NCI-H345 treated with DMSO at 0.1 percent for 48 hours (cell line): Measurements from ENCODE around the gene NPTN.
A peak's percentile ranks its signal among the peaks of the same experiment; 100 is the strongest.
"Not testable (repeated sequence)": the region's sequence is repeated elsewhere in the genome, so short reads cannot be mapped to it uniquely, and the experiment has no call there.

ENCODE experiments used
- DNase-seq: peaks from one replicate; lab custom pipeline; 2025; ENCODE audit not compliant: unreplicated experiment; lab: John Stamatoyannopoulos, UW

Gene NPTN

DNA sequence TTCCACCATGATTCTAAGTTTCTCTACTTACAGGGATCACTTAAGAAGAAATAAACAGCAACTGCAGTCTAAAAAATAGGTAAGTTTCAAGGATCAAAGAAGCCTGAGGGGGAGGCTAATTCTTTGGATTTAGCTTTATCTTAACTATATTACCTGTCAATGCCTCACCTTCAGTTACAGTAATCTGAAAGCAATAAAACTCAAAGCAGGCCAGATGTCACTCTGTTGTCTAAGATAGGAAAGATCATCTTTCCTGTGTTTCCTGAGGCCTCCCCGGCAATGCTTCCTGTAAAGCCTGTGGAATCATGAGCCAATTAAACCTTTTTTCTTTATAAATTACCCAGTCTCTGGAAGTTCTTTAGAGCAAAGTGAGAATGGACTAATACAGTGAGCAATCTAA is 60.2 kb downstream of the NPTN start:
- no peak for DNase-seq

DNA sequence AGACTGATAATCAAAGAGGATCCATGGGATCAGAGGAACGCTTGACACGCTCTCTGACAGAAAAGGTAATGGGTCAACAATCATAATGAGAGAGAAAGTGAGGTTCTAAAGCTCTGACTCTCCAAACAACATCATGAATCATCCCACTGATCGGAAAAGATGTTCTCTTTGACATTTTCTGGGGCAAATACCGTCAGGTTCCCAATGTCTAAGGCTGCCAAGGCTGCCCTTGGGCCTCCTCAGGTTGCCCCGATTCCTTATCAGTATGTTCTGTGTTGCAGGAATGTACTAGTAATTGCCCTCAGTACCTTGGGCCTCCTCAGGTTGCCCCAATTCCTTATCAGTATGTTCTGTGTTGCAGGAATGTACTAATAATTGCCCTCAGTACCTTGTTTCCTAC is 60.9 kb downstream of the NPTN start:
- no peak for DNase-seq

DNA sequence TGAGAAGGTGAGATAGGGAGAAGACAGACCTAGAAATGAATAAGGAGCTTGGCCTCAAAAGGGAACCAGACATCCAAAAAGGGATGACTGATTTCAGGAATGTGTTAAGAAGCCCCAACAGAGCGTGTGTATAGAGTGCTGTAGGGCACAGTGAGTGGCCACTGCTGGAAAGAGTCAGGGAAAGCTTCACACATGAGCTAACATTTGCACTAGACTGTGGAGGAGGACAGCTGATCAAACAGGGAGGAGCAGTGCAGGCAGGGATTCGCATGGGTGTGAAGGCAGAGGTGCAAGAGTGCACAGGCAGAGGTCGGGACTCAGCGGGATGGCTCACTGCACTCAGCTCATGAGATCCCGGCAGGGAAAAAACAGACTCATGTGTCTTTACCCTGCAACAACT is 61.8 kb downstream of the NPTN start:
- peak; percentile 77 for DNase-seq

DNA sequence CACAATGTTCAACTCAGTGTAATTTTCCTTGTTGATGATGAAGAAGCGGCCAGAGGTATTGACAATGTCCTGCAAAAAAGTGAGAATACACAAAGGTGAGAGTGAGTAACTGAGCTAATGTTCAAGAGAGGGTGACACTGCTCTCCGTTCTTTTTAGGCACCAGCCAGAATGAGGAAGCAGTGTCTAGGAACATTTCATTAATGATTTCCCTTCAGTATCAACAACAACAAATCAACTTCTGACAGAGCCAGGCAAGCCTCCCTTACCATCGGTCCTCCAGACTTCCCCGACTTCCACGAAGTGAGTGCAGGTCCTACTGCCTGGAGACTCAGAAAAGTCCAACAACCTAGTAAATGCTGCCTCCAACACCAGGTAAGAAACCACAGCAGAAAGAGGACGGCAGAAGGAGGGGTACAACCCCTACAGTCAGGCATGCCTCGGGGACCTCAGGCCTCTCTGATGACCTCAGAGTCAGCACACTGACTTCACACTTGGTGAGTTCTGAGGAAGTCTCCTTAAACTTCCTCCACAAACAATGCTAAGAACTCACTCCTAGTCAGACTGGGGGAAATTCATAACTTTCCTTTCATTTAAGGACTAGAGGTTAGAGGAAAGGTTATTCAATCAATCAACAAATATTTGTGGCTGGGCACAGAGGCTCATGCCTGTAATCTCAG is 62.7 kb downstream of the NPTN start:
- DNase-seq: no peak

- no peak for DNase-seq
Observed at GRCh38 chr15:73569361-73569760, 63.8 kb downstream of the NPTN start.

GRCh38 chr15:73568564-73569280 is 64.5 kb downstream of the NPTN start:
- no peak for DNase-seq

DNA sequence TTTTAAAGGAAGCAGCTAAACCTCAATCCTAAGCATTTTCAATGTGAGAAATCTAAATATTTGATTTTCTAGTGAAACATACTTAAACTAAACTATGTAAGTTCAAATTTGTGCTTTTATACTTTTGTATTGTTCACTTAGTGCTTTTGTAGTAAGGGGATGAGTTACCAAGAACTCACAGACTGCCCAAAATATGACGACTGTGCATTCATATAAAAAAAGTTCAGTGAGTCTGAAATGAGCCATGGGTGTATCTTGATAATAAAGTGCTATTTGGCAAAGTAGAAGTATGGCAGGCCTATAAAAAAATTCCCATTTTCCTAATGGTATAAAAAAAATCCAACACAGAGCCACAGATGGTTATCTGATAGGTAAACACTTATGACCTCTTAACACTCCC is 66.2 kb downstream of the NPTN start:
- no peak for DNase-seq

DNA sequence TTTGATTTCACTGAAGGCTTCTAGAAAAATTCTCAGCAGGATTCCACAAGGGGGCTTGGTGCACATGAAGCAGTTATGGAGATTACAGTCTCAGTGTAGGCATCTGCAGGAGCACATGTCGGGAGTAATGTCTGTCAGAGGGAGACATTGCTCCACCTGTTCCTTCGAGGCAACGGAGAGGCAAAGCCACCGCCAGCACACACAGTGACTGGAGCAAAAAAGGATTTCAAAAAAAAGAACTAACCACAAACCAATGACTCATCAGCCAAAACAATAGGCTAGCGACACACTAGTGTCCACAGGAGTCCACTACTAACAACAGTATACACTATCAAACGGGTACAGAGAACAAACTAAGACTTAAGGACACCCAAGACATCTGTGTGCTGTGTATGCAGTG is 68.9 kb downstream of the NPTN start:
- DNase-seq: no peak

DNA sequence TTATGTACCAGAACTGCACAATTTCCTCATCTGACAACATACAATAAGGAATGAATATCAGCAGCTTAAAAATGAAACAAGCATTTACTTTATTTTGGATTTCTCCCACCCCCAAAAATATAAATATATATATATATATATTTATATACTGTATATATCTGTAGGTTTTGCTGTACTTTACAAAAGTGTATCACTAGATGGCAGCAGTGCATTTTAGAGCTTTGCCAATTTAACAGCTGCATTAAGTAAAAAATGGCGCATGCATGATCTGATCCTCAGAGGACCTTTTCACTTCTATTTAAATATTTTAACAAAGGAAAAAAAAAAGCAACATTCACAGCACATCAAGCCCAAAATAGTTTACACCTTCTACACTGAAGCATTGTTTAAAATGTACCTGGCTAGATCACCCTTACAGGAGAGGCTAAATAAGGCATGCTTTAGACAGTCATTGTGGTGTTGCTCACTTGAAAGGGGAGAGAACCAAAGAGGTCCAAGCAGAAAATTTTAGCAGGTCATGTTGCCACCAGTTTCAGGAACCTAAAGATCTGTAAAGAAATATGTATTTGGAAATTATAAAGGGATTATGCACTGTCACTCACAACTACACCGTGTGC is 72.6 kb downstream of the NPTN start:
- peak; percentile 28 for DNase-seq

DNA sequence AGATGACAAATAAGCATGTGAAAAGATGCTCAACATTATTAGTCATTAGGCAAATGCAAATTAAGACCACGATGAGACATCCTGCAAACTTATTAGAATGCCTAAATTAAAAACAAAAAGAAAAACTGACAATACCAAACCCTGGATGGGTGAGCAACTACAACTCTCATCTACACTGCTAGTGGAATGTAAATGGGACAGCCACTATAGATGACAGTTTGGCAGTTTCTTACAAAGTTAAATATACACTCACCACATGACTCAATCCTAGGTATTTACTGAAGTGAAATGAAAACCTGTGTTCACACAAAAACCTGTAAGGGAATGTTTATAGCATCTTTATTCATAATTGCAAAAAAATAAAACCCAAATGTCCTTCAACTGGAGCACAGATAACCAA is 74.7 kb downstream of the NPTN start:
- no peak for DNase-seq

DNA sequence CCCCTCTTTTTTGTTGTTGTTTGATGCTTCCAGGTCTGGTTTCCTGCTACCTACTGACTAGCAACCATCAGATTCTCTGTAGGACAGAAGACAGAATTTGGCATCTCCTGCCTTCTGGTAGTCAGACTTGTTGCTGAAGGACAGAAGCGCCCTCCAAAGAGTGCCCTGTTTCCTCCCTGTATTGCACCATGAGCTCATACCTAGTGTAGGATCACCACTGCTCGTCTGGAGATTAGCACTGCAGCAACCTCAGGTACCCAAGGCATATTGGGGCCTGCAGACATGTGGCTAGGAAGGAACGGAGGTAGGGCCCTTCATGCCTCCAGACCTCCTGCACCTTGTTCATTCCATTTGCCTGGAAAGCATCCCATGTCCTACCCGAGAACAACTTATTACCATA is 78.1 kb downstream of the NPTN start:
- no peak for DNase-seq

DNA sequence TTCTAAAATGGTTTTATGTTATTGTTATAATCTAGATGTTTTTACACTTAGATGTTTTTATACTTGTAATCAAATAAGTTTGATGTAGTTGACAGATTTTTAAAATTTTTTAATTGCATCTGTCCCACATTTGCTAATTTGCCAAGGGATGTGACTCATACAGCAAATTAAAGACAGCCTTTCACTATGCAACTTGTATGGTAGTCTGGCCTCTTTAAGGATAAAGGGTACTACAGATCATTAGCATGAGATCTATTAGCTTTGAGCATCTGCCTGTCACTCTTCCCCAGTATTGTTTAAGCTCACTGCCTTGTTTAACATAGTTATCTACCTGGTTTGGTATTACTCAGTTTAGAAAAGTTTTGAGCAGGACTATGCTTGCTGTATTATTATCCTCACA is 83.0 kb downstream of the NPTN start:
- no peak for DNase-seq

GRCh38 chr15:73548925-73549324 is 84.3 kb downstream of the NPTN start:
- not testable (repeated sequence) for DNase-seq

DNA sequence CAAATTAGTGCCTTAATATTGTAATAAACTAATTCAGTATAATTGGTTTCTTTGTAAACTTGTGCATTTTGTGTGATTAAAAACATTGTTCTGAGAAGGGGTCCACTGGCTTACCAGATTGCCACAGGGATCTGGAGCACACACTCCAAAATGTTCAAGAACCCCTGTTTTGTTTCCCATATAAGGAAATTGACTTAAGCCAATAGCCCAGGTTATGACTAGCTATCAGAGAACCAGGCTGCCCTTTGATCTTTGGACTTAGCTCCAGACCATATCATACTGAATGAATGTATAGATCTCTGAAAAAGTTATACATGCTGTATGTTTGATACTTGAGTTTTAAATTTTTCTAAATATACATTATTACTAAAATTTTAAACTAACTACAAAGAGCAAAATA is 91.7 kb downstream of the NPTN start:
- DNase-seq: no peak

DNA sequence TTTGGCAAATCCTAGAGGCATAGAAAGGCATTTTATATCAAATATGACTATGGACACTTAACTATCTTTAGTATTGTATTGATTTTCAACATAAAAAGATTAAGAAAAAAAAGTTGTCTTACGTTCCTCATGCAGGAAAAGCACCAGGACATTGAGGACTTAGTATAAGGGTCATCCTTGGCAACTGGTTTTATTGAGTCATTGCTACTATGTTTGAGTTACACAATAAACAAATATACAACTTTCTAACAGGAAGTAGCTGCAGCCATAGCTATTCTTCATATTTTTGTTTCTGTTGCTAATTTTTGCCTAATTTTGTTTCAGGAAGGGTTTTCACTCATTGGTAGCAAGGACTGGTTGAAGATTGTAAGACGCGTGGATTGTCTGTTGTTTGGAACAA is 93.0 kb downstream of the NPTN start:
- DNase-seq: no peak

DNA sequence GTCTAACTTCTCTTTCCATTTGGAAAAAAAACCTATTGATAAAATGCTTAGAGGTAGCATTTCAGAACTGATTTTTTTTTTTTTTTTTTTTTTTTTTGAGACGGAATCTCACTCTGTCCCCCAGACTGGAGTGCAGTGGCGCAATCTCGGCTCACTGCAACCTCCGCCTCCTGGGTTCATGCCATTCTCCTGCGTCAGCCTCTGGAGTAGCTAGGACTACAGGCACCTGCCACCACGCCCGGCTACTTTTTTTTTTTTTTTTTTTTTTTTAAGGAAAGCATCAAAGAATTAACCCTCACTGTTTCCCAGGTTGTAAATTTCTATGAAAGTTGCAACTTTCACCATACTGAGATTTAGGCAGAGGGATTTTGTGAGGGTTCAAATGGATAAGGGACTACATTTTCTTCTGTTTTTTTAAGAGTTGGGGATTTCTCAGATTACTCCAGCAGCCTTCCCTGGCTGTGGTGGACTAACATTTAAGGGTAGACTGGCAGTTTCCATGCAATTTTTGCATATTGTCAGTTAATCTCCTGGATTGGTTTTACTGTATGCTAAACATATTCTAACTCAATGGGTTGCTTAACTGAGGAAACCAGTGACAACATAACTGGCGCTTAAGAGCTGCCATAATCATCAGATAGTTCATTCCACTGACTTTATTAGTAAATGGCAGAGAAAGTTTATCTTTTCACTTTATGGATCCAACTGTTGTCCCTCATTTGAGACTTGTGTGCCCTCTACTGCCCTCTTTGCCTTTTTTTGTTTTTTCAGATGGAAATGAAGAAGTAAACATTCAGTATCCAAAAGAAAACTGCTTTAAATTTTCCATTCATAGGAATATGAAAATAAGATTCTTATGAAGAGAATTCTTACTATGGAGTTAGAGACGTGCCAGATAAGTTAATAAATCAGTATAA is 93.7 kb downstream of the NPTN start:
- DNase-seq: no peak

DNA sequence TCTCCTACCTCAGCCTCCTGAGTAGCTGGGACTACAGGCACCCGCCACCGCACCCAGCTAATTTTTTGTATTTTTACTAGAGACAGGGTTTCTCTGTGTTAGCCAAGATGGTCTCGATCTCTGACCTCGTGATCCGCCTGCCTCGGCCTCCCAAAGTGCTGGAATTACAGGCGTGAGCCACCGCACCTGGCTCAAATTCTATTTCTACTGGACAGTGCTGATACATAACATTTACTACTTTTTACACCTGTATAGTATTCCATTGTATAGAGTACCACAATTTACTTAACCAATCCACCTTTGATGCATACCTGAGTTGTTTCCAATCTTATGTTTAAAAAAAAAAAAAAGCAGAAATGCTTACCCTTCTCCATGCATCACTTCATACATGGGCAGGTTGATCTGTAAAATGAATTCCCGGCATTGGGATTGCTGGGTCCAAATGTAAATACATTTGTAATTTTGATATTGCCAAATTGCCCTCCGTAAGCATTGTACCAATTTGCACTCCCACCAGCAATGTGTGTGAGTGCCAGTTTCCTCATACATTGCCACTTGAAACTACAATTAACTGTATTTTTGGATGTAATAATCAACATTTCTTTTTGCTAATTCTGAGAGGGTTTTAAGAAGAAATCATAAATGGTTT is 94.5 kb downstream of the NPTN start:
- DNase-seq: no peak

DNA sequence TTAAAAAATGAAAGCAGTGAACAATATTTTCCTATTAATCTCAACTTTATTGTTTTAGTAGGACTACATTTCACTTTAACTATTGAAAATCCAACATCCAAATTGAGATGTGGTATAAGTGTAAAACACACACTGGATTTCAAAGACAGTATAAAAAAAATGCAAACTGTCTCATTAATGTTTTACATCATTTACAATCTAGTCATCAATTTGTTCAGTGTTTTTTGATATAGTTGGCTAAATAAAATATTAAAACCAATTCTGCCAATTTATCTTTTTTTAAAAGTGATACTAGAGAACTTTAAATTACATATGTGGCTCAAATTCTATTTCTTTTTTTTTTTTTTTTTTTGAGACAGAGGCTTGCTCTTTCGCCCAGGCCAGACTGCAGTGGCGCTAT is 95.1 kb downstream of the NPTN start:
- no peak for DNase-seq

DNA sequence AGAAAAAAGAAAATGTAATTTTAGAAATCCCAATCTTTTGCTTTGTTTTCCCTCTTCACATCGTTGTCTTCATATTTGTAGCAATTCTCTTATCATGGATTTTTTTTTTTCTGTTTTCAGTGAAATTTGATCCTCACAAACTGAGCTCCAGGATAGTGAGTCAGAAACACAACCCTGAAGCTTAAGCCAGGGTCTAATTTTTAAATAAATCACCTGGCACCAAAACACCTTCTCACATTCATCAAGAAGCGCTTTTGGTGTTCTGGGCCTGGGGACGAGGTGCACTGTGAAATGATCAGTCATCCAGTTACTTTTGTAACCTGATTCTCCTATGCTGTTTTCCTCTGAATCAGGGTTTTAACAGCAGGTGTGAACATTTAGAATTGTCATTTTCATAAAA is 102.5 kb downstream of the NPTN start:
- DNase-seq: no peak

DNA sequence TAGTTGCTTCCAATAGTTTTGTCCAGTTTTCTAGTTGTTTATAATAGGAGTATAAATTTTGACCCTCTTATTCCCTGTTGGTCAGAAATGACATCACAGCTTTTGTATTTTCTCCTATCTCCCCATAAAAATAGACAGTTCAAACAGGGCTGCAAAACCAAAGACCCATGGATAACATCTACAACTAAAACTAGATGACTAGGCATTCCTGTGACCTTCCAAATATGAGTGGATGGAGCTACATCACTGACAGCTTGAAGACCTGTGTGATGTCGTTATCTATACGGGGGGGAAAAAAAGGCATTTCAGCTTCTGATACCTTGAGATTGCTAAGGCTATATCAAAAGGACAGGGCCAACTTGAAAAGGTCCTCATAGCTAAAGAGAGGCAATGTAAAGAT is 105.6 kb downstream of the NPTN start:
- no peak for DNase-seq

- no peak for DNase-seq
Observed at GRCh38 chr15:73524919-73525318, 108.3 kb downstream of the NPTN start.
